OCI-LY3 (cell line): Measurements from ENCODE around the gene KCNG4.

Experiments
- EZH2phosphoT487 ChIP-seq: fragments of 200-600 bp; shearing (Covaris generic); IDR thresholded peaks from 2 replicates; pipeline ENCODE4 v1.6.1; 2018; ENCODE audit warnings: antibody characterized with exemption, mixed run types, low read depth
- TF ChIP-seq, protein P1 (sequence below): fragments of 200-600, 300-600 bp; sonication (generic); IDR thresholded peaks from 2 replicates; pipeline ENCODE4 v1.5.1; 2014; ENCODE audit warnings: antibody characterized with exemption, low read length, low read depth

DNA sequence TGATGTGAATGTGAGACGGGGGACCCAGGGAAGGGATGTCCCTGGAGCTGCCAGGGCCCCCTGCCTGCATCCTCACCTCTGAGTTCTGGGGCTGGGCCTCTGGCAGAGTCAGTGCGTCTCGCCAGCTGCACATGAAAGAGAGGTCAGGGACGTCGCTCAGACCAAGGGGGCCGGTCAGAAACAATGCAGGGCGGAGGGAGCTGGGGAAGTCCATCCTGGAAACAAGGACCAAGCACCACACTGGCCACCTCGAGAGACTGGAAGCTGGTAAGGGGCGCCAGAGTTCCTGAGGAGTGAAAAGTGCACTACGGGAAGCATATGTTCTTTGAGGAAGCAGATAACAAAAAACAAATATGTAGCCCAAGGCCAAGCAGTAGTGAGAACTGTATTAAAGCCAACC lies 55.0 kb downstream of the KCNG4 start:
- TF ChIP-seq, protein P1, sequence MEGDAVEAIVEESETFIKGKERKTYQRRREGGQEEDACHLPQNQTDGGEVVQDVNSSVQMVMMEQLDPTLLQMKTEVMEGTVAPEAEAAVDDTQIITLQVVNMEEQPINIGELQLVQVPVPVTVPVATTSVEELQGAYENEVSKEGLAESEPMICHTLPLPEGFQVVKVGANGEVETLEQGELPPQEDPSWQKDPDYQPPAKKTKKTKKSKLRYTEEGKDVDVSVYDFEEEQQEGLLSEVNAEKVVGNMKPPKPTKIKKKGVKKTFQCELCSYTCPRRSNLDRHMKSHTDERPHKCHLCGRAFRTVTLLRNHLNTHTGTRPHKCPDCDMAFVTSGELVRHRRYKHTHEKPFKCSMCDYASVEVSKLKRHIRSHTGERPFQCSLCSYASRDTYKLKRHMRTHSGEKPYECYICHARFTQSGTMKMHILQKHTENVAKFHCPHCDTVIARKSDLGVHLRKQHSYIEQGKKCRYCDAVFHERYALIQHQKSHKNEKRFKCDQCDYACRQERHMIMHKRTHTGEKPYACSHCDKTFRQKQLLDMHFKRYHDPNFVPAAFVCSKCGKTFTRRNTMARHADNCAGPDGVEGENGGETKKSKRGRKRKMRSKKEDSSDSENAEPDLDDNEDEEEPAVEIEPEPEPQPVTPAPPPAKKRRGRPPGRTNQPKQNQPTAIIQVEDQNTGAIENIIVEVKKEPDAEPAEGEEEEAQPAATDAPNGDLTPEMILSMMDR: no peak
- no peak for TF ChIP-seq EZH2phosphoT487
